ENCODE results near the gene ACP2.
A peak's percentile ranks its signal among the peaks of the same experiment; 100 is the strongest.

ACP2 gene

DNA sequence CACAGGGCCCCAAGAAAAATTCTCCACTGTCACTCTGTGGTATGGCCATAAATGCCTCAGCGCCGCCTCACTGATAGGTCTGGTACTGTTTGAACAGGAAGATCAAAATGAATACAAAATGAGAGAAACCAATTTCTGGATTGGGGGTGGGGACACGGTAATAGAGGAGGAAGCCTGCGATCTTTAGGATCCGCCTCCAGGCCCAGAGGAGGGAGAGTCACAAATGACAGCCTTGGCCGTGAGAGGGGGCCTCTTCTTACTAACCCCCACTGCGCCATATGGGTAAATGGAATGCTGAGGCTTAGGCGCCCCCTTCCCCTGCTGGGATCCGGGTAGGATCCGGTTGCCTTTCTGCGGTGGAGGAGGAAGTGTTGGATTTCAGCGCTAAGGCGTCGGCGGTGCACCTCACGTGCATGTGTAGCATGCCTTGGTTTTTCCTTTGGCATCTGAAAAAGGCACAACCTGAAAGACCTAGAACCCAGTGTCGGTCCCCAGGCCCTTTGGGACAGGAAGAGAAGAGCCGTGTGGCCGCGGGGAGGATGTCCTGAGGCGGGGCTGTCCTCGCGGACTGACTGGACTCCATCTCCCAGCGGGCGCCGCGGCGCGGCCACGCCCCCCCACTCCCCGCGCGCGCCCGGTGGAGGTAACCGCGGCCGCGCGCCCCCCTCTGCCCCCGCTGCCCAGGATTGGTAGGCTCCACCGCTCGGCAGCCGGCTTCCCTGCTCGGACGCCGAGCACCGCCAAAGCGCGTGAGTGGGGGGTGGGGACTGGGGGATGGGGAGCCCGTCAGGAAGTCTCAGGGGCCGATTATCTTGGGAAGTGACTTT, 20.6 kb upstream of the ACP2 start:
- peak; percentile 91 for DNase-seq

DNA sequence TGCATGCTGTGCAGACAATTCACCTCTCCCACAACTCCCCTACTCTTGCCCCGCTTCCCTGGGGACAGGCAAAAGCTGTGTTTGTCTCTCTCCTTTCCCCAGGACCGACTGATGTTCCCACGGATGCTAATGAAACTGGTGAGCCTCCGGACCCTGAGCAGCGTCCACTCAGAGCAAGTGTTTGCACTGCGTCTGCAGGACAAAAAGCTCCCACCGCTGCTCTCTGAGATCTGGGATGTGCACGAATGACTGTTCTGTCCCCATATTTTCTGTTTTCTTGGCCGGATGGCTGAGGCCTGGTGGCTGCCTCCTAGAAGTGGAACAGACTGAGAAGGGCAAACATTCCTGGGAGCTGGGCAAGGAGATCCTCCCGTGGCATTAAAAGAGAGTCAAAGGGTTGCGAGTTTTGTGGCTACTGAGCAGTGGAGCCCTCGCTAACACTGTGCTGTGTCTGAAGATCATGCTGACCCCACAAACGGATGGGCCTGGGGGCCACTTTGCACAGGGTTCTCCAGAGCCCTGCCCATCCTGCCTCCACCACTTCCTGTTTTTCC, 19.9 kb upstream of the ACP2 start:
- no peak for DNase-seq

DNA sequence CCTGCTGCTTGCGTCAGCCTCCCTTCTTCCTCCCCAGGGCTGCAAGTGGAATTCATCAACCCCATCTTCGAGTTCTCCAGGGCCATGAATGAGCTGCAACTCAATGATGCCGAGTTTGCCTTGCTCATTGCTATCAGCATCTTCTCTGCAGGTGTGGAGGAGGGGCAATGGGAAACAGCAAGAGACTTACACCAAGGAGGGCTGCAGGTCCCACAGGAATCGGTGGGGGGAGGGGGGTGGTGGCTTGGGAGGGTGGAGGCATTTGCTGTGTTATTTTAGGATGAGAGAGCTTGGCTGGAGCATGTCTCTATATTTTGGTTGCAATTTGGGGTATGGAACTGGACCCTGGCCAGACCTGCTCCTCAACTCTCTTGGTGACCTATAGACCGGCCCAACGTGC, 19.3 kb upstream of the ACP2 start:
- DNase-seq, result no peak

DNA sequence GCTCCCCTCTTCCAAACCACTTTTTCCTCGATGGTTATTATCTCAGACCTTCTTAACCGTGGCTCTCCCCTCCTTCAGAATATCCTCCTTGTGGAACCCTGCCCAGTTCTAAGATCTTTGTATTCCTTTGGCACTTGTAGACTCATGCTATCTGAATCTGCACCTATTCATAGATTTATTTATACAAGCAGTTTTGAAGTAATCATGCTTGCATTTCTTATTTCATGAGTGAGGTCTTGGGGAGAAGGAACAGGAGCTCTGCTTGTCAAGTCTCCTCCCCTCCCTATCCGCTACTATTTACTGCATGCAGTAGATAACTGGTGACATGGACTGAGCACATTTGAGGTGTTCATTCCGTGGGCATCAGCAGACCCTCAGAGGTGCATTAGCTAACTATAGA, 15.9 kb upstream of the ACP2 start:
- DNase-seq, result no peak

DNA sequence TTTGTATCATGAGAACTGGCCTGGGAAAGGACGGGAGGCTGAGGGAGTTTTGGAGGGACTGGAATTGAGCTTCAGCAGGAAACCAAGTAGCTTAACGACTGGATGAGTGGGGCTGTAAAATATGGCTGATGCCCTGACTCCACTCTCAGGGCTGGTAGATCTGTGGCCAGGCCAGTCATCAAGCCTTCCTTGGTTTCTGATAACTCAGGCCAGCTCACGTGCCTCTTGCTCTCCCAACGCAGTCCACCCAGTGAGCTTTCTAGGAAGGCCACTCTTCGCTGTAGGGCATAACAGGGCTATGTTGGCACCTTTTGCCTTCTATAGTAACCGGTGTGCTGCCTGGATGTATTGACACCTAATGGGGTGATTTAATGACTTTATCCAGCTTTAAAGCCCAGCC, 15.5 kb upstream of the ACP2 start:
- DNase-seq, result no peak

DNA sequence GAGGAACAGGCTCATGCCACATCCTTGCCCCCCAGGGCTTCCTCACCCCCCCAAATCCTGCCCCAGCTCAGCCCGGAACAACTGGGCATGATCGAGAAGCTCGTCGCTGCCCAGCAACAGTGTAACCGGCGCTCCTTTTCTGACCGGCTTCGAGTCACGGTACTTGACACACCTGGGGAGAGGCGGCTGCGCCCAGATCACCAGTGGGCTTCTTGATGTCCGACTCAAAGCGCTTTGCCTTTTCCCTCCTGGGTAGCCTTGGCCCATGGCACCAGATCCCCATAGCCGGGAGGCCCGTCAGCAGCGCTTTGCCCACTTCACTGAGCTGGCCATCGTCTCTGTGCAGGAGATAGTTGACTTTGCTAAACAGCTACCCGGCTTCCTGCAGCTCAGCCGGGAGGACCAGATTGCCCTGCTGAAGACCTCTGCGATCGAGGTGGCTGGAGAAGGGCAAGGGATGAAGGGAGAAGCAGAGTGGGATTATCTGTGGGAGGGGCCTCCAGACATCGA, 12.7 kb upstream of the ACP2 start:
- DNase-seq, result no peak

DNA sequence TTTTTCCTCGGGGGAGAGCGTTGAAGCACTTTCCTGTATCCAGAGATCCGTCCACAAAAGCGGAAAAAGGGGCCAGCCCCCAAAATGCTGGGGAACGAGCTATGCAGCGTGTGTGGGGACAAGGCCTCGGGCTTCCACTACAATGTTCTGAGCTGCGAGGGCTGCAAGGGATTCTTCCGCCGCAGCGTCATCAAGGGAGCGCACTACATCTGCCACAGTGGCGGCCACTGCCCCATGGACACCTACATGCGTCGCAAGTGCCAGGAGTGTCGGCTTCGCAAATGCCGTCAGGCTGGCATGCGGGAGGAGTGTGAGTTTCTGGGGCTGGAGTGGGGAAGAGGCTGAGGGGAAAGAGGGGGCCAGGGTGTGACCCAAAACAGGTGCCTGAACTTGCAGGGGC, 11.8 kb upstream of the ACP2 start:
- no peak for DNase-seq

DNA sequence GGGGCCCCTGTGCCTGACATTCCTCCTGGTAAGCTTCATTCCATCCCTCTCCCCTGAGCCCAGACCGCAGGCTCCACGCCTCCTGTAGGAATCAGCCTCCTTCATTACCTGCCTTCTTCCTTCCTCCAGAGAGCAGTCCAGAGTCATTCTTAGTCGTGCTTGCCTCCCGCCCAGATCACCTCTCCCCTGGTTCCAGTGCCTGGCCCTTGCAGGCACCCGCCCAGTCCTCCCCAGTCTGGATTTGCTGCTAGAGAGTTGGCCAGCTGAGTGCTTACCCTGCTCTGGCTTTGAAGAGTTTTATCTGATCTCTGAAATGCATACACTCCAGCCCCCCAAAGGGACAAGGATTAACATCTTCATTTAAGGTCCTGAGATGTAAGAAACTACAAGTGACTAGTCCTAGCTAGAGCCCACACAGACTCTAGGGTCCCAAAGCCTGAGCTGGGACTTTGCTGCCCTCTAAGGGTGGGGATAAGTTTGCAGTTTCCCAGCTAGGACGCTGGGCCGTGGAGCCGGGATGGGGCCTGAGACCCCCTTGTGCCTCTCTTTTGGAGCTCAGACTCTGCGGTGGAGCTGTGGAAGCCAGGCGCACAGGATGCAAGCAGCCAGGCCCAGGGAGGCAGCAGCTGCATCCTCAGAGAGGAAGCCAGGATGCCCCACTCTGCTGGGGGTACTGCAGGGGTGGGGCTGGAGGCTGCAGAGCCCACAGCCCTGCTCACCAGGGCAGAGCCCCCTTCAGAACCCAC, 10.8 kb upstream of the ACP2 start:
- peak; percentile 27 for DNase-seq

DNA sequence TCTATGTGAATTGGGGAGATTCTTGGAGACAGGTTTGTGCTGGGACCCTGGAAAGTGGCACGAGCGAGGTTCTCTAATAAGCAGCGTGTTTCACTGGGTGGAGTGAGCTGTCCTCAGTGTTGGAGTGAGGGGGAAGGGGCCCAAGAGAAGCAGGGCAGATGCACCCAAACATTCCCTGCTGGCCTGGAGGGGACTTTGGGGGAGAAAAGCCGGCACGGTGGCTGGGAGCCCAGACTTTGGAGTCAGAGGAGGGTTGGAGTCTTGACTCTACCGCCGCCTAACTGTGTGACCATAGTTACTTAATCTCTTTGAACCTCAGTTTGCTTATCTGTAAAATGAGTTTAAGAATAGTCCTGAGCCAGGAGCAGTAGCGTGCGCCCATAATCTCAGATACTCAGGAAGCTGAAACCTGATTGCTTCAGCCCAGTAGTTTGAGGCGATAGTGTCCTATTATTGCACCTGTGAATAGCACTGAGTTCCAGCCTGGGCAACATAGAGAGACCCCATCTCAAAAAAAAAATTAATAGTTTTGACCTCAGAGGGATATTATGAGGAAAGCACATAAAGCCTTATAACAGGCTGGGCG, 9.8 kb upstream of the ACP2 start:
- DNase-seq, result no peak

DNA sequence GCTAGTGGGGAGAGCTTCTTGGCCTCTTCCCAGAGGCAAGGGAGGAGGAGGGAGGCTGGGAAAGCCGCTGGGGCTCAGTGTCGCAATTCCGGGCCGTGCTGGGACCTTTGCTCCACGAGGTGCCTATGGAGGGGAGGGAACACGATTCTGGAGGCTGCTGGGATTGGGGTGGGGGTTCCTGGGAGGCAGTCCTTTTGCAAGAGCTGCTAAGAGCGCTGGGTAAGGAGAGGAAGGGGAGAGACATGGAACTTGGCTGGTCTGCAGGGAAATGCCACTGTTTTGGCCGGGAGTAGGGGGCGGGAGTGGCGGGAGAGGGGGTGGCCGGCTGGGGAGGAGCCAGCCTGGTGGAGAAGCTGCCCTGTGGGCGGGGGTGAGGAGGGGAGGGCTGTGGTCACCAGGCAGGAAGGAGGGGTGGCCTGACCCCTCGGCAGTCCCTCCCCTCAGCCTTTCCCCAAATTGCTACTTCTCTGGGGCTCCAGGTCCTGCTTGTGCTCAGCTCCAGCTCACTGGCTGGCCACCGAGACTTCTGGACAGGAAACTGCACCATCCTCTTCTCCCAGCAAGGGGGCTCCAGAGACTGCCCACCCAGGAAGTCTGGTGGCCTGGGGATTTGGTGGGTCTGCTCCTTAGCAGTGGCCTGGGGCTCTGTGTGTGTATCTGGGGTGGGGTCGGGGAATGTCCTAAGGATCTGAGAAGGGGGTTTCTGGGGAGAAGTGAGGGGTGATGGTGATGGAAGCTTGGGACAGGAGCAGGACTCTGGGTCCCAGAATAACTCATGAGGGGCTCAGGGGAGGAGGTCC, 9.1 kb upstream of the ACP2 start, which contains the start of gene NR1H3:
NR1H3 (plus strand) TSS at position 480 of the 800 bp plus-strand sequence. CDS start 1,221 bp downstream, outside the sequence.
- DNase-seq, result peak; percentile 60

DNA sequence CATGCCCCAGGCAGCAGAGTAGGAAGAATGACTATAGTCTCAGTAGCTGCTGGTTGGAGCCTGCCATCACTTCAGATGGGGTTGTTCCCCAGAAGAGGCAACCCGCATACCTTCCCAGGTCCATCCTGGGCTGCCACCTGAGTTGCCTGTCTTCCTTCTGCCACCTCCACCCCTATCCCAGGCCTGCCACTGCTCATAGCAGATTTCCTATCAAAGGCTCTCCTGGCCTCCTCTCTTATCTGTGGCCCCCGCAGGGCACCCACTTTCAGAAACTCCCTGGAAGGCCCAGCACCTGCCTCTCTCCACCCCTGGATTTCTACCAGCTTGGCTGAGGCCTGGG, 8.5 kb upstream of the ACP2 start:
- no peak for DNase-seq

DNA sequence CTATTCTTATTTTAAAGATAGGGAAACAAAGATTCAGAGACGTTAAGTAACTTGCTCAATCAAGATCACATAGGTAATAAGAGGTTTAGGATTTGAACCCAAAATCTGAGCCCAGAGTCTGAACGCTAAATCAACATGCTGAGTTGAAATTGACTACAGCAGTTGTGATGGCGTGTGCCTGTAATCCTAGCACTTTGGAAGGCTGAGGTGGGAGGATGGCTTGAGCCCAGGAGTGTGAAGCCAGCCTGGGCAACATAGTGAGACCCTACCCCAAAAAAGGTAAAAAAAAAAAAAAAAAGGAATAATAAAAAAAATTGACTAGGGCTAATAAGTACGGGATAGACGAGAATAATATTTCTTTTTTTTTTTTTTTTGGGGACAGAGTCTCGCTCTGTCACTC, 7.8 kb upstream of the ACP2 start:
- no peak for DNase-seq

DNA sequence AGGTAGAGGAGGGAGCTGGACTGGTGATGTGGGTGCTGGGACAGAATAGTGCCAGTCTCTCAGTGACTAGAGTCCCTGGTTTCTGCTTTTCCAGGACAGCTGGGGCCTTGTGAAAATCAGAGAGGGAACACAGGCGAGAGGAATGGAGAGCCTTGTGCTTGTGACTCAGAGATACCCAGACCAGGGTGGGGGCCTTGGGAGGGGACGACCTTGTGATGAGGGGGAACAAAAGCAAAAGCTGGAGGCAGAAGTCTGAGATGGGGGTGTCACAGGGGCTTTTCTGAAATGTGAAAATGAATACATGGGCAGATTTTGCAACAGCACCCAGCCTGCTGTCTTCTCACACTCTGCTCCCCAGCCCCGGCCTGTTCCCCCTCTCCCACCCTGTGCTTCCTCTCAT, 5.8 kb upstream of the ACP2 start:
- DNase-seq, result no peak

DNA sequence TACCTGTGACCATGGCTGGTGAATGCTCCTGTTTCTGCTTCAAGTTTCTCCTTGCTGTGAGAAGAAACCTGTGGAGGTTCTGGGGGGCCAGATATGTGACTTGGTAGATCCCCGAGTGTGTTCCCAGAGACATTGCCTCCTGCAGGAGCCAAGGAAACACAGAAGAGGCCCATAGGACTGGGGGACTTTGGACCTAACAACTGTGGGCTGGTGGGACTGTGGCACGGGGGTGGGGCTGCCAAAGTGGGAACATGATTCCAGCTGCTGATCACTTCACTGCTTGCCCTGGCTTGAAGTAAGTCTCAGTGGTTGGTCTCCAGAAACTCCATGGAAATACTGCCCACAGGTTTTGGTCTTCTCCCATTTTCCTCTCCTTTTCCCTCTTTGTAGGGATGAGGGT, 5.0 kb upstream of the ACP2 start:
- no peak for DNase-seq

DNA sequence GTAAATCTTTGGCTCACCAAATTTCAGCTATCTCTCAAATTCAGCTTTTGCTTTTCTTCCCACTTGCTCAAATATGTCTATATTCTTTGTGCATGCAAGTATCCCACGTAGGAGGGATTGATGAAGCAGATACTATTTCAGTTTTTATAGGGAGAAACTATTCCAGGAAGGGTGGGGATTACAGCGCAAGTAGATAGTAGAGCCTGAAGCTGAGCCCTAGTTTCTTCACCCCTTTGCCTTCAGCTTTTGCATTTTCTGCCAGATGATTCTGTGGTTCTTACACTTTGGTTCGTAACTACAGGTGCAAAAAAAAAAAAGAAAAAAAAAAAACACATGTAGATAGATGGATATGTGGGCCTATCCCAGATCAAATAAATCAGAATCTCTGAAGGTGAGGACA, 3.1 kb upstream of the ACP2 start:
- DNase-seq, result no peak

DNA sequence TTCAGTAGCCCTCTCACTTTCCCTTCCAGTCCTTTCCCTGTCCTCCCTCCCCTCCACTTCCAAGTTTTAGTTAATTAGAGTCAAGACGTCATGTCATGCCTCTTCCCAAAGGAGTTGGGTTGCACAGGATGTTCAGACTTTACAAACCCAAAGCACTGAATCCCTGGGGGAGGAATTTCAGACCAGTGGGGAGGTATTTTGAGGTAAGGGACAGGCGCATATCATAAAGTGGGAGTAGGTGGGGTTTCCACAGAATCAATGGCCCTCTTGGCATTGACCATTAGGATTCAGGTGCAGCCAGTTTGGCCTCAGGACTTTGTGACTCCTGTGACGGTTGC, 733 bp upstream of the ACP2 start:
- DNase-seq, result no peak

DNA sequence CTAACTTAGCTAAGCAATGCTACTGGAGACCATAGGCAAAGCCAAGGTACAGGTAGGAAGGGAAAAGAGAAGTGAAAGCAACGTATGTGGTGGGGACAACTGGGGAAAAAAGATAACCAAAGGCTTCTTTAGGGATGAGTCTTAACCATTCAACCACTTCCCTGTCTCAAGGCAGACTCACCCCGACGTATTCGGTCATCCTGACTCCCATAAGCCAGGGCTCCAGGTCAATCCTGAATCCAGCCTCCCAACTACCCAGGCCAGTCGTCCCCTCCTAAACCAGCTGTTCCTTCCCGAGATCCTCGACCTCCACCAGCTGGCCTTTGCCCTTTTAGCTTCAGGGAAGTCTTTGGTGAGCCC, 330 bp downstream of the ACP2 start:
- DNase-seq, result no peak

DNA sequence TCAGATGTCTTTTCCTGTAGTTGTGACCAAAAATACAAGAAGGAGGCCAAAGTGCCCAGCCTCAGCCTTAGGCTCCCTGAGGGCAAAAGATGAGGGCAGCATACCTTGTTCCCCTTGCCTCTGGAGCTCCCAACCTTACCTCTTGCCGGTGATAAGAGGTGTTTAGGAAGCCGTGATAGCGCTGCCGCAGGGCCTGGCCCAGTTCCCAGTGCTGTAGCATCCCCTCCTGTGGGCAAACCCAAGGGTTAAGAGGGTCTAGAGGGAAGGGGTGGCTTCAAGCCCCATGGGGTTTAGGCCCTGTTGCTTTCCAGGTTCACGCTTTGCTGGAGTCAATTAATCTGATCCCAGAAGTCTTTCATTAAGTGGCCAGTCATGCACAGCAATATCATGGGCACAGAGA, 1.1 kb downstream of the ACP2 start:
- no peak for DNase-seq

DNA sequence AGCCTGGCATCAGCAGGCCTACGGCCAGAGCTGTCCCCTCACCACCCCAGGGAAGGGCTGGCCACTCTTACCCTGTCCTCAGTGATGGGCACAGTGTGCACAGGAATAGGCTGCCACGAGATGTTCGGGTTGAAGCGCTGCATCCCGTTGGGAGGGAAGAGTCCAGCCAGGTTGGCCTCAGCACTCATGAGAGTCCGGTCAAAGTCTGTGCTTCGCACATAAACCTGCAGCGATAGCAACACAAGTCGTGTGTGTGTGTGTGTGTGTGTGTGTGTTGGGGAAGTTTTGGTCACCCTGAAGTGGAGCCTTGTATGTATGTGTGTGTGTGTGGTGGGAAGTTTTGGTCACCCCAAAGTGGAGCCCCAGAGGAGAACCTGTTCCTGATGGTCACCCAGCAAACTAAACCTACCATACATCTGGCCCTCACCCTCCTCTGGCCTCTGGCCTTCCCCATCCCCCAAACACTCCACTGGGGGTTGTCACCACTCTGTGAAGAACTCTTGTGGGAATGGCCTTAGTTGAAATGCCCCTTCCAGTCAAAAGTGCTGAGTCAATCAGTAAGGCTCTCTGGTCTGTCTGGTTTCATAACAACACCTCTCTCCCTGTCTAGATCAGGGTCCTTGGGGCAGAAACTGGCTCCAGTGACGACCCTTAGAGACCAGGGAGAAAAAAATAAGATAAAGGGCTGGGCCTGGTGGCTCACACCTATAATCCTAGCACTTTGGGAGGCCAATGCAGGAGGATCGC, 2.8 kb downstream of the ACP2 start:
- no peak for DNase-seq

DNA sequence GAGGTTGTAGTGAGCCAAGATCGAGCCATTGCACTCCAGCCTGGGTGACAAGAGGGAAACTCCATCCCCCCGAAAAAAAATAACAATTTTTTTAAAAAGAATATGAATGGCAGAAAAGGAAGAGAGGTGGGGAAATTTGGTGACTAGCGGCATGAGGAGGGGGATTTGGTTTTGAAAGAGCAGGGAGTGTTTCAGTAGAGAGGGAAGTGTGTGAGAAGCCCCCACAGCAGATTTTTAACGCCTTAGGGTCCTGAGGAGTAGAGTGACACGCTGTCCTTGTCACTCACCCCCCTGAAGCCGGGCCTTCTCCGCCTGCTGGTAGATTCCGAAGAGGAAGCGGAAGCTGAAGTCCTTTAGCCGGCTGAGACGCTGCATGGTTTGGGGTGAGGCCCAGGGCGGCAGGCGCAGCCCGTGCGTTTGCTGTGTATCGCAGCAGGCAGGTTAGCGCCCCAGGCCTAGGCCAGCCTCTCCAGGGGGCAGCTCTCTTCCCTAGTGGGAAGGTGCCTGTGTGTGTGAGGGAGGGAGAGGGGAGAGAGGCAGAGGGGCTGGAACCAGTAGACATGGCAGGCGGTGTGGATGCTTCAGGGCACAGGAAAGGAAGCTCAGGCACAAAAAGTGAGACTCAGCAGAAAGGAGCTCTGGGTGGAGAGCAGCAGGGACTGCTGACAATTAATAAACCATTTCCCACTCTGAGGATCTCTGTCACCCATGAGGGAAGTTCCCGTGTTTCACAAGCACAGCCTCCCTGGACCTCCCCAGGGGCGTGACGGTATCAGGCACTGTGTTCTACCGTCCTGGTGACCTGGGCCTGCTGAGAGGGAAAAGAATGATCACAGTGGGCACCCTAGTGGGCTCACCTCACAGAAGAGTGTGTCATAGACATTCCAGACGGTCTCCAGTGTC, 3.9 kb downstream of the ACP2 start:
- no peak for DNase-seq

DNA sequence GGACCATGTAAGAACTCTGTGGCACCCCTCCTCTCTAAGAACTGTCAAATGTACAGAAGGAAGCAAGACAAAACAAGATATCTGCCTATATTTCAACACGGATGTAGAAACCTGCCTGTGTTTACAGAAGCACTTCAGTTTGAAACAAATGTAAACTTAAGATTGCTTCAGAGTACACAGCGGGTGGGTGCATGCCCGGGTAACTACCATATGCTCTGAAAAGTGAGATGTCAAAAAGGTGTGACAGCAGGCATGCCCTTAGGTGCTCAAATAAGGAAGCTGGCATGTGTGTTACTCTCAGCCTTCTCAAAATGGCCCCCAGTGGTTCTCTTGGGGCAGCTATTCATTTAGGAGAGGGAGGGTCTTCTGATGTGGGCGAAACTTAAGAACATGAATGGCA, 5.2 kb downstream of the ACP2 start:
- no peak for DNase-seq
